ENCODE measurements around the gene SIRPB2.

GRCh38 chr20:1437235-1437904 lies 53.9 kb downstream of the SIRPB2 start:
- TF ChIP-seq EZH2phosphoT487 (IDR thresholded peaks at IDR 0.05; ENCODE audit: borderline replicate concordance, low read depth, low read length), result no peak
- TF ChIP-seq CTCF (conservative IDR thresholded peaks at IDR 0.05; ENCODE audit: low read length), result peak; percentile 90

Data from OCI-LY7 (cell line).